K562 (cell line): ENCODE measurements around the gene SDR42E2.

Experiments used
- ARNT ChIP-seq, 2 experiments: fragments of 450-650 bp; IDR thresholded peaks; 2 replicates each; pipeline ENCODE4 v1.6.1; 2016; ENCODE audit warnings: mild to moderate bottlenecking in 1 of 2
- CEBPB ChIP-seq: fragments of 450-650 bp; IDR thresholded peaks from 2 replicates; pipeline ENCODE4 v1.6.1; 2016; ENCODE audit warnings: missing genetic modification characterization, missing compliant biosample characterization
- EZH2 ChIP-seq: IDR thresholded peaks from 2 replicates; pipeline ENCODE4 v1.6.1; 2012; ENCODE audit warnings: low read depth, mild to moderate bottlenecking, inconsistent platforms, low read length, borderline replicate concordance
- KDM2B ChIP-seq: fragments of 250-450 bp; sonication (Bioruptor Pico); IDR thresholded peaks from 2 replicates; pipeline ENCODE4 v1.8.0; 2021; ENCODE audit warnings: mild to moderate bottlenecking, moderate library complexity
- RAD51 ChIP-seq: fragments of 450-650 bp; IDR thresholded peaks from 2 replicates; pipeline ENCODE4 v1.7.1; 2016; ENCODE audit warnings: low read depth, mild to moderate bottlenecking, borderline replicate concordance
- TBL1XR1 ChIP-seq, 2 experiments: IDR thresholded peaks; 2 replicates each; pipeline ENCODE4 v1.6.1; 2012; ENCODE audit warnings: improper control_type of control experiment in 2 of 2, low read length in 2 of 2, mild to moderate bottlenecking in 1 of 2
- ZEB2 ChIP-seq: fragments of 450-650 bp; IDR thresholded peaks from 2 replicates; pipeline ENCODE4 v1.6.1; 2016
- ZNF253 ChIP-seq: fragments of 250-450 bp; sonication (Bioruptor Pico); conservative IDR thresholded peaks from 2 replicates; pipeline ENCODE4 v1.6.1; 2021; ENCODE audit warnings: mild to moderate bottlenecking
- ZNF57 ChIP-seq: fragments of 450-650 bp; formaldehyde crosslinking; IDR thresholded peaks from 2 replicates; pipeline ENCODE4 v1.4.0; 2020; ENCODE audit warnings: mild to moderate bottlenecking, moderate library complexity
- ZNF707 ChIP-seq: fragments of 250-450 bp; sonication (Bioruptor Pico); conservative IDR thresholded peaks from 2 replicates; pipeline ENCODE4 v1.8.0; 2022; ENCODE audit warnings: inconsistent platforms, mild to moderate bottlenecking, moderate library complexity
- TF ChIP-seq, protein P1 (sequence below): sonication (generic); formaldehyde crosslinking; IDR thresholded peaks from 2 replicates; pipeline ENCODE4 v1.8.1; 2023; ENCODE audit warnings: mild to moderate bottlenecking, missing genetic modification reagents, moderate library complexity
- TF ChIP-seq, protein P2 (sequence below), 3 experiments: IDR thresholded peaks in 2 of 3; conservative IDR thresholded peaks in 1 of 3; 2 replicates each; pipeline ENCODE4 v1.5.1; 2011 to 2012; ENCODE audit warnings: low read length in 3 of 3, mild to moderate bottlenecking in 3 of 3, control low read depth in 2 of 3, improper control_type of control experiment in 1 of 3, inconsistent platforms in 1 of 3, low read depth in 1 of 3, mixed read lengths in 1 of 3, moderate library complexity in 1 of 3; ENCODE audit not compliant: insufficient read depth in 2 of 3
- TF ChIP-seq, protein P3 (sequence below), 2 experiments: fragments of 450-650 bp in 1 of 2; sonication (generic) in 1 of 2; formaldehyde crosslinking in 1 of 2; IDR thresholded peaks in 1 of 2; conservative IDR thresholded peaks in 1 of 2; 2 replicates each; pipeline versions ENCODE4 v1.6.1 to v1.8.1; 2016 to 2023; ENCODE audit warnings: mild to moderate bottlenecking in 2 of 2, moderate library complexity in 2 of 2, inconsistent platforms in 1 of 2, missing genetic modification reagents in 1 of 2

DNA sequence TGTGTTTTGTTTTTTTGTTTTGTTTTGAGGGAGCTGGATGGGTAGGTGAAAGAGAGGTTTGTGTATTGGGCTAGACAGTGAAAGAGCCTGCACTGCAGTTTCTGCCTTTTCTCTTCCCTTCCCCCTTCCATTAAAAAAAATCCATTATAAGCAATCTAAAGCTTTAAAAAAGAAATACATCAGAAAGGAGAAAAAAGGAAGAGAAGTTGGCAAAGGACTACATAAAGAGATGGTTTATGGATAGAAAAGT lies 33.1 kb downstream of the SDR42E2 start:
- TF ChIP-seq KDM2B (no peak), ZEB2 (no peak), ZNF707 (CRISPR knock-in tag) (no peak), ZNF57 (no peak), ZNF253 (CRISPR knock-in tag) (no peak), RAD51 (no peak), TBL1XR1 (IDR thresholded peaks at IDR 0.05; ENCODE audit: low read length in 2 of 2) (no peak), EZH2 (no peak), ARNT (IDR thresholded peaks at IDR 0.05) (no peak), CEBPB (no peak)
- TF ChIP-seq, protein P1, sequence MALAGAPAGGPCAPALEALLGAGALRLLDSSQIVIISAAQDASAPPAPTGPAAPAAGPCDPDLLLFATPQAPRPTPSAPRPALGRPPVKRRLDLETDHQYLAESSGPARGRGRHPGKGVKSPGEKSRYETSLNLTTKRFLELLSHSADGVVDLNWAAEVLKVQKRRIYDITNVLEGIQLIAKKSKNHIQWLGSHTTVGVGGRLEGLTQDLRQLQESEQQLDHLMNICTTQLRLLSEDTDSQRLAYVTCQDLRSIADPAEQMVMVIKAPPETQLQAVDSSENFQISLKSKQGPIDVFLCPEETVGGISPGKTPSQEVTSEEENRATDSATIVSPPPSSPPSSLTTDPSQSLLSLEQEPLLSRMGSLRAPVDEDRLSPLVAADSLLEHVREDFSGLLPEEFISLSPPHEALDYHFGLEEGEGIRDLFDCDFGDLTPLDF (CRISPR knock-in tag): no peak
- TF ChIP-seq, protein P2, sequence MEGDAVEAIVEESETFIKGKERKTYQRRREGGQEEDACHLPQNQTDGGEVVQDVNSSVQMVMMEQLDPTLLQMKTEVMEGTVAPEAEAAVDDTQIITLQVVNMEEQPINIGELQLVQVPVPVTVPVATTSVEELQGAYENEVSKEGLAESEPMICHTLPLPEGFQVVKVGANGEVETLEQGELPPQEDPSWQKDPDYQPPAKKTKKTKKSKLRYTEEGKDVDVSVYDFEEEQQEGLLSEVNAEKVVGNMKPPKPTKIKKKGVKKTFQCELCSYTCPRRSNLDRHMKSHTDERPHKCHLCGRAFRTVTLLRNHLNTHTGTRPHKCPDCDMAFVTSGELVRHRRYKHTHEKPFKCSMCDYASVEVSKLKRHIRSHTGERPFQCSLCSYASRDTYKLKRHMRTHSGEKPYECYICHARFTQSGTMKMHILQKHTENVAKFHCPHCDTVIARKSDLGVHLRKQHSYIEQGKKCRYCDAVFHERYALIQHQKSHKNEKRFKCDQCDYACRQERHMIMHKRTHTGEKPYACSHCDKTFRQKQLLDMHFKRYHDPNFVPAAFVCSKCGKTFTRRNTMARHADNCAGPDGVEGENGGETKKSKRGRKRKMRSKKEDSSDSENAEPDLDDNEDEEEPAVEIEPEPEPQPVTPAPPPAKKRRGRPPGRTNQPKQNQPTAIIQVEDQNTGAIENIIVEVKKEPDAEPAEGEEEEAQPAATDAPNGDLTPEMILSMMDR (IDR thresholded peaks at IDR 0.05 in 2 of 3, conservative IDR thresholded peaks at IDR 0.05 in 1 of 3; ENCODE audit: insufficient read depth in 2 of 3, low read depth in 1 of 3, low read length in 3 of 3): no peak
- TF ChIP-seq, protein P3, sequence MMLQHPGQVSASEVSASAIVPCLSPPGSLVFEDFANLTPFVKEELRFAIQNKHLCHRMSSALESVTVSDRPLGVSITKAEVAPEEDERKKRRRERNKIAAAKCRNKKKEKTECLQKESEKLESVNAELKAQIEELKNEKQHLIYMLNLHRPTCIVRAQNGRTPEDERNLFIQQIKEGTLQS (IDR thresholded peaks at IDR 0.05): no peak
- TF ChIP-seq, protein P3 (CRISPR knock-in tag; conservative IDR thresholded peaks at IDR 0.05): no peak
